GM18505 (cell line): Measurements from ENCODE around the gene RAI14.

Experiments used
- ATAC-seq: cut with Tn5 transposase; IDR thresholded peaks from one replicate; pipeline ENCODE4 v1.9.1; 2021; ENCODE audit not compliant: unreplicated experiment
- POLR2A ChIP-seq: IDR thresholded peaks from 4 replicates; pipeline ENCODE4 v1.6.1; 2011; ENCODE audit warnings: borderline replicate concordance; ENCODE audit not compliant: insufficient read depth, insufficient read length; ENCODE audit errors: extremely low read depth

RAI14 gene

GRCh38 chr5:34841816-34842215, 185.7 kb downstream of the RAI14 start:
- TF ChIP-seq POLR2A = no peak
- no peak for ATAC-seq

GRCh38 chr5:34842554-34842953, 186.4 kb downstream of the RAI14 start:
- TF ChIP-seq POLR2A = no peak
- no peak for ATAC-seq

- TF ChIP-seq POLR2A = no peak
- no peak for ATAC-seq
Observed at GRCh38 chr5:34843497-34843896, 187.4 kb downstream of the RAI14 start.

- no peak for TF ChIP-seq POLR2A
- ATAC-seq = no peak
Observed at GRCh38 chr5:34844106-34844505, 188.0 kb downstream of the RAI14 start.

- ATAC-seq = no peak
- no peak for TF ChIP-seq POLR2A
Observed at GRCh38 chr5:34844999-34845398, 188.9 kb downstream of the RAI14 start.

GRCh38 chr5:34847056-34847455, 190.9 kb downstream of the RAI14 start:
- TF ChIP-seq POLR2A = no peak
- ATAC-seq = no peak

- no peak for TF ChIP-seq POLR2A
- no peak for ATAC-seq
Observed at GRCh38 chr5:34847552-34847951, 191.4 kb downstream of the RAI14 start.

- no peak for TF ChIP-seq POLR2A
- no peak for ATAC-seq
Observed at GRCh38 chr5:34848230-34848629, 192.1 kb downstream of the RAI14 start.

GRCh38 chr5:34849253-34849652, 193.1 kb downstream of the RAI14 start:
- no peak for ATAC-seq
- TF ChIP-seq POLR2A = no peak

GRCh38 chr5:34854459-34855174, 198.5 kb downstream of the RAI14 start:
- peak; percentile 98 for ATAC-seq
- TF ChIP-seq POLR2A = no peak

- TF ChIP-seq POLR2A = no peak
- no peak for ATAC-seq
Observed at GRCh38 chr5:34857161-34857560, 201.0 kb downstream of the RAI14 start.

GRCh38 chr5:34857894-34858293, 201.8 kb downstream of the RAI14 start:
- TF ChIP-seq POLR2A = no peak
- ATAC-seq = no peak

- no peak for ATAC-seq
- TF ChIP-seq POLR2A = no peak
Observed at GRCh38 chr5:34858790-34859189, 202.7 kb downstream of the RAI14 start.

- no peak for TF ChIP-seq POLR2A
- no peak for ATAC-seq
Observed at GRCh38 chr5:34859253-34859652, 203.1 kb downstream of the RAI14 start.

GRCh38 chr5:34863946-34864345, 207.8 kb downstream of the RAI14 start:
- ATAC-seq = no peak
- no peak for TF ChIP-seq POLR2A
